Measurements from ENCODE around the gene MED15. TPM values are rescaled to one million over a fixed set of nuclear protein-coding genes. Genes with fewer than 3 reads are reported as not detected.
"Not testable (repeated sequence)": the region's sequence is repeated elsewhere in the genome, so short reads cannot be mapped to it uniquely, and the experiment has no call there.

The MED15 gene
- polyA plus RNA-seq, 2 of the 4 experiments (the other 2 are of a cell fraction): 10.7 to 29.7 TPM

DNA sequence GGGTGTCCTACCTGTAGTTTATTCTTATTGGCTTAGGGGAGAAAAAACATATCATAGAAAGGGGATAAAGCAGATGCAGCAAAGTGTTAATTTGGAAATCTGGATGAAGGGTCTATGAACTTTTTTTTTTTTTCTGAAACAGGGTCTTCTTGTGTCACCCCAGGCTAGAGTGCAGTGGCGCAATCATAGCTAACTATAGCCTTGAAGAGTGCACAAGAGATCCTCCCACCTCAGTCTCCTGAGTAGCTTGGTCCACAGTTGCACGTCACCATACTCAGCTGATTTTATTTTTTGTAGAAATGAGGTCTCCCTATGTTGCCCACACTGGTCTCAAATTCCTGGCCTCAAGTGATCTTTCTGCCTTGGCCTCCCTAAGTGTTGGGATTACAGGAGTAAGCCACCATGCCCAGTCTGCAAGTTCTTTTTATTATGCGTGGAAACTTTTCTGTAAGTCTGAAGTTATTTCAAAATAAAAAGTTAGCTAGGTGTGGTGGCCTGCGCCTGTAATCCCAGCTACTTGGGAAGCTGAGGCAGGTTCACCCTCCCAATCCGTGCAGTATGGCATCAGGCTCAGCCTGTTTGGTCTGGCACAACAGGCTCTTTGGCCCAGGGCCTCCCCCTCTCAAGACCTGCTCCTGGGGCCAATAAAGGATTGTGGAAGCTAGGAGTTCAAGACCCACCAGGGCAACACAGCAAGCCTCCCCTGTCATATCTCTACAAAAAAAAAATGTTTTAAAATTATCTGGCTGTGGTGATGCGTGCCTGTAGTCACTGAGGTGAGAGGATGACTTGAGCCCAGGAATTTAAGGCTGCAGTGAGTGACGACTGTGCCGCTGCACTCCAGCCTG is 111.9 kb downstream of the MED15 start:
- Histone ChIP-seq H3K4me3 (no peak overlapping the region), H3K4me2 (no peak overlapping the region), H3K9me3 (no peaks in the 10 kb centered on the region), H3K4me1 (no peaks in the 10 kb centered on the region), H3K27ac (no peak overlapping the region)
- DNase-seq (ENCODE audit: low read depth in 1 of 2, low spot score in 1 of 2): no peak
- CTCF ChIA-PET: interaction anchor here (1.0 kb wide), 1 partner anchor 9 kb away, joined by 3 read pairs; no protein-coding TSS in a partner anchor
- no peak for ATAC-seq
- POLR2A ChIA-PET: no interaction called here
- TF ChIP-seq, protein P1, sequence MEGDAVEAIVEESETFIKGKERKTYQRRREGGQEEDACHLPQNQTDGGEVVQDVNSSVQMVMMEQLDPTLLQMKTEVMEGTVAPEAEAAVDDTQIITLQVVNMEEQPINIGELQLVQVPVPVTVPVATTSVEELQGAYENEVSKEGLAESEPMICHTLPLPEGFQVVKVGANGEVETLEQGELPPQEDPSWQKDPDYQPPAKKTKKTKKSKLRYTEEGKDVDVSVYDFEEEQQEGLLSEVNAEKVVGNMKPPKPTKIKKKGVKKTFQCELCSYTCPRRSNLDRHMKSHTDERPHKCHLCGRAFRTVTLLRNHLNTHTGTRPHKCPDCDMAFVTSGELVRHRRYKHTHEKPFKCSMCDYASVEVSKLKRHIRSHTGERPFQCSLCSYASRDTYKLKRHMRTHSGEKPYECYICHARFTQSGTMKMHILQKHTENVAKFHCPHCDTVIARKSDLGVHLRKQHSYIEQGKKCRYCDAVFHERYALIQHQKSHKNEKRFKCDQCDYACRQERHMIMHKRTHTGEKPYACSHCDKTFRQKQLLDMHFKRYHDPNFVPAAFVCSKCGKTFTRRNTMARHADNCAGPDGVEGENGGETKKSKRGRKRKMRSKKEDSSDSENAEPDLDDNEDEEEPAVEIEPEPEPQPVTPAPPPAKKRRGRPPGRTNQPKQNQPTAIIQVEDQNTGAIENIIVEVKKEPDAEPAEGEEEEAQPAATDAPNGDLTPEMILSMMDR (IDR thresholded peaks at IDR 0.05): no peak
- TF ChIP-seq PHF8 (IDR thresholded peaks at IDR 0.05; ENCODE audit: borderline replicate concordance, low read depth): no peak
- TF ChIP-seq SREBF2 (IDR thresholded peaks at IDR 0.05): no peak
- TF ChIP-seq, protein P2, sequence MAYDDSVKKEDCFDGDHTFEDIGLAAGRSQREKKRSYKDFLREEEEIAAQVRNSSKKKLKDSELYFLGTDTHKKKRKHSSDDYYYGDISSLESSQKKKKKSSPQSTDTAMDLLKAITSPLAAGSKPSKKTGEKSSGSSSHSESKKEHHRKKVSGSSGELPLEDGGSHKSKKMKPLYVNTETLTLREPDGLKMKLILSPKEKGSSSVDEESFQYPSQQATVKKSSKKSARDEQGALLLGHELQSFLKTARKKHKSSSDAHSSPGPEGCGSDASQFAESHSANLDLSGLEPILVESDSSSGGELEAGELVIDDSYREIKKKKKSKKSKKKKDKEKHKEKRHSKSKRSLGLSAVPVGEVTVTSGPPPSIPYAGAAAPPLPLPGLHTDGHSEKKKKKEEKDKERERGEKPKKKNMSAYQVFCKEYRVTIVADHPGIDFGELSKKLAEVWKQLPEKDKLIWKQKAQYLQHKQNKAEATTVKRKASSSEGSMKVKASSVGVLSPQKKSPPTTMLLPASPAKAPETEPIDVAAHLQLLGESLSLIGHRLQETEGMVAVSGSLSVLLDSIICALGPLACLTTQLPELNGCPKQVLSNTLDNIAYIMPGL (CRISPR knock-in tag; IDR thresholded peaks at IDR 0.05; ENCODE audit: borderline replicate concordance): no peak
- no peak for TF ChIP-seq EHMT2 (IDR thresholded peaks at IDR 0.05; ENCODE audit: low read depth)
- no peak for TF ChIP-seq KDM1A (IDR thresholded peaks at IDR 0.05; ENCODE audit: low read depth)
- no peak for TF ChIP-seq EP300 (IDR thresholded peaks at IDR 0.05)
- no peak for TF ChIP-seq HOXA7 (CRISPR knock-in tag; IDR thresholded peaks at IDR 0.05)
- TF ChIP-seq TP53 (CRISPR knock-in tag; IDR thresholded peaks at IDR 0.05): no peak
- 74% methylated on average over 8 of the region's 8 CpGs for WGBS (ENCODE audit: missing lambda C conversion rate)
- FAIRE-seq: no peak

DNA sequence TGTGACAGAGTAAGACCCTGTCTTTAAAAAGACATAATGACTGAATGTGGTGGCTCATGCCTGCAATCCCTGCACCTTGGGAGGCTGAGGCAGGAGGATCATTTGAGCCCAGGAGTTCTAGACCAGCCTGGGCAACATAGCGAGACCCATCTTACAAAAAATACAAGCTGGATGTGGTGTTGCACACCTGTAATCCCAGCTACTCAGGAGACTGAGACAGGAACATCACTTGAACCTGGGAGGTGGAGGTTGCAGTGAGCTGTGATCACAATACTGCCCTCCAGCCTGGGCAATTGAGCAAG is 112.4 kb downstream of the MED15 start:
- 100% methylated on average over 1 of the region's 1 CpG for WGBS (ENCODE audit: missing lambda C conversion rate)
- ATAC-seq; H3K4me1 ChIP-seq; H3K4me3 ChIP-seq; H3K27ac ChIP-seq; POLR2A ChIA-PET; H3K9me3 ChIP-seq; DNase-seq (ENCODE audit: low read depth in 1 of 2, low spot score in 1 of 2); FAIRE-seq; H3K4me2 ChIP-seq; CTCF ChIA-PET: not testable (repeated sequence)

DNA sequence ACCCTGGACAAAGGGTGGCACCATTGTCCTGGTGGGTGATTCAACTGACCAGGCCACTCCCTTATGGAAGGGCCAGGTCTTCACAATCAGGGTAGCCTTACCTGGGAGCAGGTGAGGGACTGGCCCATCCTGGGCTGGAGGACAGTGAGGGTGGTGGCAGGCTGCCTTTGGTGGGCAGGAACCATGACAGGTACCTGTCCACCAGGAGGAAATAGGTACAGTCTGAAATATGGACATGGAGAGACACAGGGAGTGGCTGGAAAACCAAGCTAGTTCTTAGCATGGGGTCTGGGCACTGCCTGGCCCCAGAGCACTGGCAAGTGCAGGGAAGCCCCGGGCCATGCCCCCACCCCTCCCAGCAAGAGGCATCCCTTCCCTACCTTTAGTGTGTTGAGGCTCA is 113.8 kb downstream of the MED15 start:
- 0% methylated on average over 1 of the region's 1 CpG for WGBS (ENCODE audit: missing lambda C conversion rate)
- no peak for FAIRE-seq
- TF ChIP-seq EP300 (IDR thresholded peaks at IDR 0.05) (no peak), BHLHE40 (IDR thresholded peaks at IDR 0.05; ENCODE audit: low read depth, low read length) (no peak), RARB (CRISPR knock-in tag; IDR thresholded peaks at IDR 0.05) (no peak), ESRRA (IDR thresholded peaks at IDR 0.05; ENCODE audit: borderline replicate concordance, low read length) (no peak), ZNF302 (CRISPR knock-in tag; IDR thresholded peaks at IDR 0.05) (no peak), CEBPB (IDR thresholded peaks at IDR 0.05) (no peak), MYC (IDR thresholded peaks at IDR 0.05; ENCODE audit: borderline replicate concordance, low read length) (no peak), MAFK (IDR thresholded peaks at IDR 0.05; ENCODE audit: partially characterized antibody) (no peak), JUNB (IDR thresholded peaks at IDR 0.05) (no peak)
- TF ChIP-seq, protein P2 (CRISPR knock-in tag; IDR thresholded peaks at IDR 0.05; ENCODE audit: borderline replicate concordance): no peak
- TF ChIP-seq, protein P3, sequence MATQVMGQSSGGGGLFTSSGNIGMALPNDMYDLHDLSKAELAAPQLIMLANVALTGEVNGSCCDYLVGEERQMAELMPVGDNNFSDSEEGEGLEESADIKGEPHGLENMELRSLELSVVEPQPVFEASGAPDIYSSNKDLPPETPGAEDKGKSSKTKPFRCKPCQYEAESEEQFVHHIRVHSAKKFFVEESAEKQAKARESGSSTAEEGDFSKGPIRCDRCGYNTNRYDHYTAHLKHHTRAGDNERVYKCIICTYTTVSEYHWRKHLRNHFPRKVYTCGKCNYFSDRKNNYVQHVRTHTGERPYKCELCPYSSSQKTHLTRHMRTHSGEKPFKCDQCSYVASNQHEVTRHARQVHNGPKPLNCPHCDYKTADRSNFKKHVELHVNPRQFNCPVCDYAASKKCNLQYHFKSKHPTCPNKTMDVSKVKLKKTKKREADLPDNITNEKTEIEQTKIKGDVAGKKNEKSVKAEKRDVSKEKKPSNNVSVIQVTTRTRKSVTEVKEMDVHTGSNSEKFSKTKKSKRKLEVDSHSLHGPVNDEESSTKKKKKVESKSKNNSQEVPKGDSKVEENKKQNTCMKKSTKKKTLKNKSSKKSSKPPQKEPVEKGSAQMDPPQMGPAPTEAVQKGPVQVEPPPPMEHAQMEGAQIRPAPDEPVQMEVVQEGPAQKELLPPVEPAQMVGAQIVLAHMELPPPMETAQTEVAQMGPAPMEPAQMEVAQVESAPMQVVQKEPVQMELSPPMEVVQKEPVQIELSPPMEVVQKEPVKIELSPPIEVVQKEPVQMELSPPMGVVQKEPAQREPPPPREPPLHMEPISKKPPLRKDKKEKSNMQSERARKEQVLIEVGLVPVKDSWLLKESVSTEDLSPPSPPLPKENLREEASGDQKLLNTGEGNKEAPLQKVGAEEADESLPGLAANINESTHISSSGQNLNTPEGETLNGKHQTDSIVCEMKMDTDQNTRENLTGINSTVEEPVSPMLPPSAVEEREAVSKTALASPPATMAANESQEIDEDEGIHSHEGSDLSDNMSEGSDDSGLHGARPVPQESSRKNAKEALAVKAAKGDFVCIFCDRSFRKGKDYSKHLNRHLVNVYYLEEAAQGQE (IDR thresholded peaks at IDR 0.05): no peak
- TF ChIP-seq, protein P4, sequence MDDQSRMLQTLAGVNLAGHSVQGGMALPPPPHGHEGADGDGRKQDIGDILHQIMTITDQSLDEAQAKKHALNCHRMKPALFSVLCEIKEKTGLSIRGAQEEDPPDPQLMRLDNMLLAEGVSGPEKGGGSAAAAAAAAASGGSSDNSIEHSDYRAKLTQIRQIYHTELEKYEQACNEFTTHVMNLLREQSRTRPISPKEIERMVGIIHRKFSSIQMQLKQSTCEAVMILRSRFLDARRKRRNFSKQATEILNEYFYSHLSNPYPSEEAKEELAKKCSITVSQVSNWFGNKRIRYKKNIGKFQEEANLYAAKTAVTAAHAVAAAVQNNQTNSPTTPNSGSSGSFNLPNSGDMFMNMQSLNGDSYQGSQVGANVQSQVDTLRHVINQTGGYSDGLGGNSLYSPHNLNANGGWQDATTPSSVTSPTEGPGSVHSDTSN (IDR thresholded peaks at IDR 0.05): no peak
- TF ChIP-seq, protein P5, sequence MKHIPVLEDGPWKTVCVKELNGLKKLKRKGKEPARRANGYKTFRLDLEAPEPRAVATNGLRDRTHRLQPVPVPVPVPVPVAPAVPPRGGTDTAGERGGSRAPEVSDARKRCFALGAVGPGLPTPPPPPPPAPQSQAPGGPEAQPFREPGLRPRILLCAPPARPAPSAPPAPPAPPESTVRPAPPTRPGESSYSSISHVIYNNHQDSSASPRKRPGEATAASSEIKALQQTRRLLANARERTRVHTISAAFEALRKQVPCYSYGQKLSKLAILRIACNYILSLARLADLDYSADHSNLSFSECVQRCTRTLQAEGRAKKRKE (CRISPR knock-in tag; IDR thresholded peaks at IDR 0.05; ENCODE audit: low read depth): no peak
- TF ChIP-seq, protein P6, sequence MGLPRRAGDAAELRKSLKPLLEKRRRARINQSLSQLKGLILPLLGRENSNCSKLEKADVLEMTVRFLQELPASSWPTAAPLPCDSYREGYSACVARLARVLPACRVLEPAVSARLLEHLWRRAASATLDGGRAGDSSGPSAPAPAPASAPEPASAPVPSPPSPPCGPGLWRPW (IDR thresholded peaks at IDR 0.05): no peak

More for the DNA sequence above, 113.8 kb downstream of the MED15 start:
- POLR2A ChIA-PET: no interaction called here
- H3K27ac ChIP-seq: no peak overlapping the region
- ATAC-seq: no peak
- no peak overlapping the region for H3K4me3 ChIP-seq
- no peak overlapping the region for H3K4me2 ChIP-seq
- no peaks in the 10 kb centered on the region for H3K4me1 ChIP-seq
- DNase-seq (ENCODE audit: low read depth in 1 of 2, low spot score in 1 of 2): no peak
- no peaks in the 10 kb centered on the region for H3K9me3 ChIP-seq
- CTCF ChIA-PET: no interaction called here

Measured in A549 (cell line).